SK-N-SH (cell line): ENCODE results near the gene BCL11A.

Experiments
- CTCF ChIP-seq: fragments of 200-600 bp; sonication (generic); IDR thresholded peaks from 2 replicates; pipeline ENCODE4 v1.6.1; 2017; ENCODE audit warnings: antibody characterized with exemption, mild to moderate bottlenecking, moderate library complexity
- EP300 ChIP-seq, 2 experiments: IDR thresholded peaks; 2 replicates each; pipeline versions ENCODE4 v1.4.0 to v1.6.1; 2012; ENCODE audit warnings: borderline replicate concordance in 1 of 2, low read depth in 1 of 2, low read length in 1 of 2
- EZH2phosphoT487 ChIP-seq: fragments of 200-600 bp; sonication (generic); IDR thresholded peaks from 2 replicates; pipeline ENCODE4 v1.6.1; 2017; ENCODE audit warnings: low read depth, mixed run types, mild to moderate bottlenecking, antibody characterized with exemption, moderate library complexity, borderline replicate concordance
- FOSL2 ChIP-seq: IDR thresholded peaks from 2 replicates; pipeline ENCODE4 v1.4.0; 2012; ENCODE audit warnings: low read depth, mild to moderate bottlenecking, moderate library complexity, borderline replicate concordance
- MAX ChIP-seq: IDR thresholded peaks from 2 replicates; pipeline ENCODE4 v1.4.0; 2012; ENCODE audit warnings: low read depth
- NRF1 ChIP-seq: IDR thresholded peaks from 2 replicates; pipeline ENCODE4 v1.6.1; 2012; ENCODE audit warnings: low read depth, mild to moderate bottlenecking, low read length
- SIN3A ChIP-seq: IDR thresholded peaks from 2 replicates; pipeline ENCODE4 v1.6.1; 2012; ENCODE audit warnings: low read depth, mild to moderate bottlenecking, low read length, moderate library complexity, borderline replicate concordance
- SMC3 ChIP-seq: IDR thresholded peaks from 2 replicates; pipeline ENCODE4 v1.6.1; 2012; ENCODE audit warnings: low read depth, low read length, improper control_type of control experiment
- USF1 ChIP-seq: IDR thresholded peaks from 2 replicates; pipeline ENCODE4 v1.4.0; 2012; ENCODE audit warnings: low read depth, borderline replicate concordance

GRCh38 chr2:60510713-60511112, 42.7 kb downstream of the BCL11A start:
- TF ChIP-seq USF1 = no peak
- no peak for TF ChIP-seq EP300 (IDR thresholded peaks at IDR 0.05; ENCODE audit: borderline replicate concordance in 1 of 2, low read depth in 1 of 2, low read length in 1 of 2)
- TF ChIP-seq SMC3 = no peak
- no peak for TF ChIP-seq MAX
- no peak for TF ChIP-seq SIN3A
- no peak for TF ChIP-seq EZH2phosphoT487
- TF ChIP-seq FOSL2 = no peak
- no peak for TF ChIP-seq CTCF
- no peak for TF ChIP-seq NRF1
